ENCODE data around the gene GIPC2. TPM values are rescaled to one million over a fixed set of nuclear protein-coding genes. Genes with fewer than 3 reads are reported as not detected.

GIPC2 gene
- total and polyA plus RNA-seq, 10 of the 15 experiments (the other 5 are each of a cell fraction or from before 2014, with no cell fraction given): 0.03 to 0.23 (median 0.06) TPM; not detected in 2

DNA sequence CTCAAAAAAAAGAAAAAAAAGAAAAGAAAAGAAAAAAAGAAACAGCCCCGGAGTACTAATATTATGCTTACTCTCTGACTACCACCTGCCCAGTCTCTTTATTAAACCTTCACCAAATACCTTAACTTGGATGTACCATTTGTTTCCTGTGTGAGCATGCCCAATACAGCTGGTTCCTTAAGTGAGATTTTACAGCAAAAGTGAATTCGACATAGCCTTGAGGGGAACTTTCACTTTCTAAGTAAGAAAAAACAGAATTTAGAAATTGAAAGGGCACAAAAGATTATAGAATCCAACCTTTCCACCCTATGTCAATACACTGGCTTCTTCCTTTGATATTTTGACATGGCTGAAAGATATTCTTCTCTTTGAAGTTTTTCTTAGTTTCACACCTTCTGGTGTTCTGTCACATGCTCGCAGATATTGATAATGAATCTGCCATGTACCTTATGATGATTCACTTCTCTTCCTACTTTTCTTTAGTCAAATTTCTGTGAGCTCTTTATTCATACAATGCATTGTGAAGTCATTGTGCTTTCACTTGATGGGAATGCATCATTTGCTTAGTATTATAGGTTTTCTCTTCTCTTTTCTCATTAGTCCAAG, 5.2 kb upstream of the GIPC2 start (continued):
- TF ChIP-seq, protein P1, sequence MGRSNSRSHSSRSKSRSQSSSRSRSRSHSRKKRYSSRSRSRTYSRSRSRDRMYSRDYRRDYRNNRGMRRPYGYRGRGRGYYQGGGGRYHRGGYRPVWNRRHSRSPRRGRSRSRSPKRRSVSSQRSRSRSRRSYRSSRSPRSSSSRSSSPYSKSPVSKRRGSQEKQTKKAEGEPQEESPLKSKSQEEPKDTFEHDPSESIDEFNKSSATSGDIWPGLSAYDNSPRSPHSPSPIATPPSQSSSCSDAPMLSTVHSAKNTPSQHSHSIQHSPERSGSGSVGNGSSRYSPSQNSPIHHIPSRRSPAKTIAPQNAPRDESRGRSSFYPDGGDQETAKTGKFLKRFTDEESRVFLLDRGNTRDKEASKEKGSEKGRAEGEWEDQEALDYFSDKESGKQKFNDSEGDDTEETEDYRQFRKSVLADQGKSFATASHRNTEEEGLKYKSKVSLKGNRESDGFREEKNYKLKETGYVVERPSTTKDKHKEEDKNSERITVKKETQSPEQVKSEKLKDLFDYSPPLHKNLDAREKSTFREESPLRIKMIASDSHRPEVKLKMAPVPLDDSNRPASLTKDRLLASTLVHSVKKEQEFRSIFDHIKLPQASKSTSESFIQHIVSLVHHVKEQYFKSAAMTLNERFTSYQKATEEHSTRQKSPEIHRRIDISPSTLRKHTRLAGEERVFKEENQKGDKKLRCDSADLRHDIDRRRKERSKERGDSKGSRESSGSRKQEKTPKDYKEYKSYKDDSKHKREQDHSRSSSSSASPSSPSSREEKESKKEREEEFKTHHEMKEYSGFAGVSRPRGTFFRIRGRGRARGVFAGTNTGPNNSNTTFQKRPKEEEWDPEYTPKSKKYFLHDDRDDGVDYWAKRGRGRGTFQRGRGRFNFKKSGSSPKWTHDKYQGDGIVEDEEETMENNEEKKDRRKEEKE (IDR thresholded peaks at IDR 0.05): no peak
- TF ChIP-seq, protein P2, sequence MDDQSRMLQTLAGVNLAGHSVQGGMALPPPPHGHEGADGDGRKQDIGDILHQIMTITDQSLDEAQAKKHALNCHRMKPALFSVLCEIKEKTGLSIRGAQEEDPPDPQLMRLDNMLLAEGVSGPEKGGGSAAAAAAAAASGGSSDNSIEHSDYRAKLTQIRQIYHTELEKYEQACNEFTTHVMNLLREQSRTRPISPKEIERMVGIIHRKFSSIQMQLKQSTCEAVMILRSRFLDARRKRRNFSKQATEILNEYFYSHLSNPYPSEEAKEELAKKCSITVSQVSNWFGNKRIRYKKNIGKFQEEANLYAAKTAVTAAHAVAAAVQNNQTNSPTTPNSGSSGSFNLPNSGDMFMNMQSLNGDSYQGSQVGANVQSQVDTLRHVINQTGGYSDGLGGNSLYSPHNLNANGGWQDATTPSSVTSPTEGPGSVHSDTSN (IDR thresholded peaks at IDR 0.05; ENCODE audit: insufficient replicate concordance, low read depth, low read length): no peak
- TF ChIP-seq IKZF2 (IDR thresholded peaks at IDR 0.05) (no peak), EZH2 (IDR thresholded peaks at IDR 0.05; ENCODE audit: borderline replicate concordance, control insufficient read depth, low read depth, low read length) (no peak), IRF4 (IDR thresholded peaks at IDR 0.05; ENCODE audit: low read depth, low read length) (no peak), HCFC1 (IDR thresholded peaks at IDR 0.05; ENCODE audit: low read length) (no peak), ZNF622 (IDR thresholded peaks at IDR 0.05) (no peak)
- TF ChIP-seq, protein P3, sequence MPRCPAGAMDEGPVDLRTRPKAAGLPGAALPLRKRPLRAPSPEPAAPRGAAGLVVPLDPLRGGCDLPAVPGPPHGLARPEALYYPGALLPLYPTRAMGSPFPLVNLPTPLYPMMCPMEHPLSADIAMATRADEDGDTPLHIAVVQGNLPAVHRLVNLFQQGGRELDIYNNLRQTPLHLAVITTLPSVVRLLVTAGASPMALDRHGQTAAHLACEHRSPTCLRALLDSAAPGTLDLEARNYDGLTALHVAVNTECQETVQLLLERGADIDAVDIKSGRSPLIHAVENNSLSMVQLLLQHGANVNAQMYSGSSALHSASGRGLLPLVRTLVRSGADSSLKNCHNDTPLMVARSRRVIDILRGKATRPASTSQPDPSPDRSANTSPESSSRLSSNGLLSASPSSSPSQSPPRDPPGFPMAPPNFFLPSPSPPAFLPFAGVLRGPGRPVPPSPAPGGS (IDR thresholded peaks at IDR 0.05; ENCODE audit: borderline replicate concordance, insufficient read depth, low read depth, low read length, poor library complexity, severe bottlenecking): no peak
- TF ChIP-seq, protein P4, sequence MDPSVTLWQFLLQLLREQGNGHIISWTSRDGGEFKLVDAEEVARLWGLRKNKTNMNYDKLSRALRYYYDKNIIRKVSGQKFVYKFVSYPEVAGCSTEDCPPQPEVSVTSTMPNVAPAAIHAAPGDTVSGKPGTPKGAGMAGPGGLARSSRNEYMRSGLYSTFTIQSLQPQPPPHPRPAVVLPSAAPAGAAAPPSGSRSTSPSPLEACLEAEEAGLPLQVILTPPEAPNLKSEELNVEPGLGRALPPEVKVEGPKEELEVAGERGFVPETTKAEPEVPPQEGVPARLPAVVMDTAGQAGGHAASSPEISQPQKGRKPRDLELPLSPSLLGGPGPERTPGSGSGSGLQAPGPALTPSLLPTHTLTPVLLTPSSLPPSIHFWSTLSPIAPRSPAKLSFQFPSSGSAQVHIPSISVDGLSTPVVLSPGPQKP (IDR thresholded peaks at IDR 0.05; ENCODE audit: low read depth, low read length): no peak
- TF ChIP-seq, protein P5, sequence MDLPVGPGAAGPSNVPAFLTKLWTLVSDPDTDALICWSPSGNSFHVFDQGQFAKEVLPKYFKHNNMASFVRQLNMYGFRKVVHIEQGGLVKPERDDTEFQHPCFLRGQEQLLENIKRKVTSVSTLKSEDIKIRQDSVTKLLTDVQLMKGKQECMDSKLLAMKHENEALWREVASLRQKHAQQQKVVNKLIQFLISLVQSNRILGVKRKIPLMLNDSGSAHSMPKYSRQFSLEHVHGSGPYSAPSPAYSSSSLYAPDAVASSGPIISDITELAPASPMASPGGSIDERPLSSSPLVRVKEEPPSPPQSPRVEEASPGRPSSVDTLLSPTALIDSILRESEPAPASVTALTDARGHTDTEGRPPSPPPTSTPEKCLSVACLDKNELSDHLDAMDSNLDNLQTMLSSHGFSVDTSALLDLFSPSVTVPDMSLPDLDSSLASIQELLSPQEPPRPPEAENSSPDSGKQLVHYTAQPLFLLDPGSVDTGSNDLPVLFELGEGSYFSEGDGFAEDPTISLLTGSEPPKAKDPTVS (IDR thresholded peaks at IDR 0.05; ENCODE audit: low read depth, low read length): no peak
- TF ChIP-seq, protein P6, sequence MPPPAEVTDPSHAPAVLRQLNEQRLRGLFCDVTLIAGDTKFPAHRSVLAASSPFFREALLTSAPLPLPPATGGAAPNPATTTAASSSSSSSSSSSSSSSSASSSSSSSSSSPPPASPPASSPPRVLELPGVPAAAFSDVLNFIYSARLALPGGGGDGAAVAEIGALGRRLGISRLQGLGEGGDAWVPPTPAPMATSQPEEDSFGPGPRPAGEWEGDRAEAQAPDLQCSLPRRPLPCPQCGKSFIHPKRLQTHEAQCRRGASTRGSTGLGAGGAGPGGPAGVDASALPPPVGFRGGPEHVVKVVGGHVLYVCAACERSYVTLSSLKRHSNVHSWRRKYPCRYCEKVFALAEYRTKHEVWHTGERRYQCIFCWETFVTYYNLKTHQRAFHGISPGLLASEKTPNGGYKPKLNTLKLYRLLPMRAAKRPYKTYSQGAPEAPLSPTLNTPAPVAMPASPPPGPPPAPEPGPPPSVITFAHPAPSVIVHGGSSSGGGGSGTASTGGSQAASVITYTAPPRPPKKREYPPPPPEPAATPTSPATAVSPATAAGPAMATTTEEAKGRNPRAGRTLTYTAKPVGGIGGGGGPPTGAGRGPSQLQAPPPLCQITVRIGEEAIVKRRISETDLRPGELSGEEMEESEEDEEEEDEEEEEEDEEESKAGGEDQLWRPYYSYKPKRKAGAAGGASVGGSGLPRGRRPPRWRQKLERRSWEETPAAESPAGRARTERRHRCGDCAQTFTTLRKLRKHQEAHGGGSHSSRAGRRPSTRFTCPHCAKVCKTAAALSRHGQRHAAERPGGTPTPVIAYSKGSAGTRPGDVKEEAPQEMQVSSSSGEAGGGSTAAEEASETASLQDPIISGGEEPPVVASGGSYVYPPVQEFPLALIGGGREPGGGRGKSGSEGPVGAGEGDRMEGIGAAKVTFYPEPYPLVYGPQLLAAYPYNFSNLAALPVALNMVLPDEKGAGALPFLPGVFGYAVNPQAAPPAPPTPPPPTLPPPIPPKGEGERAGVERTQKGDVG (CRISPR knock-in tag; IDR thresholded peaks at IDR 0.05): no peak

Data from GM12878 (cell line).